NB4 (cell line): Measurements from ENCODE around the gene CST9.
A peak's percentile ranks its signal among the peaks of the same experiment; 100 is the strongest.
"Not testable (repeated sequence)": the region's sequence is repeated elsewhere in the genome, so short reads cannot be mapped to it uniquely, and the experiment has no call there.

ENCODE experiments used
- DNase-seq: peaks from one replicate; pipeline ENCODE4 v3.0.0; 2010; ENCODE audit warnings: low read depth
- H3K4me3 ChIP-seq: one replicate; pipeline ENCODE4 v1.5.1; 2011; ENCODE audit warnings: mild to moderate bottlenecking, low read depth, low read length, moderate library complexity
- CTCF ChIP-seq: IDR thresholded peaks from one replicate; pipeline ENCODE4 v1.5.1; 2012; ENCODE audit warnings: low read depth, low read length
- MYC ChIP-seq: IDR thresholded peaks from 2 replicates; pipeline ENCODE4 v1.6.1; 2011; ENCODE audit warnings: low read depth, low read length
- POLR2A ChIP-seq: IDR thresholded peaks from 2 replicates; pipeline ENCODE4 v1.6.1; 2011; ENCODE audit warnings: mild to moderate bottlenecking; ENCODE audit not compliant: insufficient read length; ENCODE audit errors: extremely low read depth
- TF ChIP-seq, protein P1 (sequence below): IDR thresholded peaks from 2 replicates; pipeline ENCODE4 v1.6.1; 2011; ENCODE audit warnings: low read depth, low read length

The CST9 gene

DNA sequence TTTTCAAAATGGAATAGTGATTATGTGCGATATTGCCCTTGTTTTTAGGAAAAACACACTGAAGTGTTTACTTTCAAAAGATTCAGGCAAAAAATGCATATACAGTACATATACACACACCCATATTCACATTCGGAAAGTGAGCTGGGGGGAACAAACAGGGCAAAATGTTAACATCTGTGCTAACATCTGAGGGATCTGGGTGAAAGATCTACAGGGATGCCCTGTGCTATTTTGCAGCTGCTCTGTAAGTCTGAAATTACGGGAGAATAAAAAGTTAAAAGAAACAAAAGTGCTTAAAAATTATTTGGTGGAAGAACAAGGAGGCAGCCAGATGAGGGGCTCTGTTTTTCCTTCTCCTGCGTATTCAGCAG, 31.2 kb upstream of the CST9 start:
- no peak for DNase-seq
- H3K4me3 ChIP-seq: peak overlapping the region; percentile 59
- TF ChIP-seq, protein P1, sequence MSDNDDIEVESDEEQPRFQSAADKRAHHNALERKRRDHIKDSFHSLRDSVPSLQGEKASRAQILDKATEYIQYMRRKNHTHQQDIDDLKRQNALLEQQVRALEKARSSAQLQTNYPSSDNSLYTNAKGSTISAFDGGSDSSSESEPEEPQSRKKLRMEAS: no peak
- no peak for TF ChIP-seq CTCF
- TF ChIP-seq MYC: no peak
- TF ChIP-seq POLR2A: no peak

GRCh38 chr20:23636182-23636907, 30.6 kb upstream of the CST9 start:
- DNase-seq: no peak
- H3K4me3 ChIP-seq: peak overlapping the region; percentile 59
- TF ChIP-seq MYC: no peak
- TF ChIP-seq, protein P1: no peak
- no peak for TF ChIP-seq POLR2A

GRCh38 chr20:23635768-23636090, 30.0 kb upstream of the CST9 start:
- DNase-seq, H3K4me3 ChIP-seq: not testable (repeated sequence)

DNA sequence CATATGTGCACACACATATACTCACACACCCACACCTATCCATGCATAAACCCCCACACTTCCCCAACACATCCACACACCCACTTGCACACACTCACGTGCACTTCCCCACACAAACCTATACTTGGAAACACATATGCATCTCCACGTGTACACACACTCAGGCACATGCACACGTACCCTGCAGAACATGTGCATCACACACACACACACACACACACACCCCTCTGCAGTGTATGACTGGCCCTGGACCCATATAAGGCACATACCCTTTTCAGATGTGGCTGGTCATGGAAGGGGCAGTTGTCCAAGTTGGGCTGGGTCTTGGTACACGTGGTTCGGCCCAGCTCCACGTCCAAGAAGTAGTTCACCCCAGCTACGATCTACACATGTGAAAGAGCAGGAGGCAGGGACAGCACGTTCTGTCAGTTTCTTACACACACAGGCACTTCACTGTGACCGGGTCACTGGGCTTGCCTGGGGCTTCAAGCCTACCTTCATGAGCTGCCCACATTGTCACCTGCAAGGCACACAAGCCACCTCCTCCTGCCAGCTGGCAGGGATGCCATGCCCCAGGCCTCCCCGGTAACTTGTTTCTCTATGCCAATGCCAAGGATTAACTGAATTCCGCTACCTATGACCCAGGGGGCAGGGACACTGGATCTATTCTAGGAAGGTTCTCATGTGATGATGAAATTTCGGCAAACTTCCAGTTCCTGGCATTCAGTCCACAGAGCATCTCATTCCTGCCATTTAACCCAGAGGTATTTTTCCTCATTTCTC, 29.5 kb upstream of the CST9 start:
- no peak overlapping the region for H3K4me3 ChIP-seq
- TF ChIP-seq, protein P1: no peak
- no peak for TF ChIP-seq MYC
- no peak for TF ChIP-seq POLR2A
- TF ChIP-seq CTCF: no peak
- DNase-seq: no peak

GRCh38 chr20:23634044-23634801, 28.5 kb upstream of the CST9 start:
- TF ChIP-seq, protein P1: no peak
- TF ChIP-seq POLR2A: no peak
- TF ChIP-seq MYC: no peak
- no peak for TF ChIP-seq CTCF
- H3K4me3 ChIP-seq: no peak overlapping the region
- no peak for DNase-seq

DNA sequence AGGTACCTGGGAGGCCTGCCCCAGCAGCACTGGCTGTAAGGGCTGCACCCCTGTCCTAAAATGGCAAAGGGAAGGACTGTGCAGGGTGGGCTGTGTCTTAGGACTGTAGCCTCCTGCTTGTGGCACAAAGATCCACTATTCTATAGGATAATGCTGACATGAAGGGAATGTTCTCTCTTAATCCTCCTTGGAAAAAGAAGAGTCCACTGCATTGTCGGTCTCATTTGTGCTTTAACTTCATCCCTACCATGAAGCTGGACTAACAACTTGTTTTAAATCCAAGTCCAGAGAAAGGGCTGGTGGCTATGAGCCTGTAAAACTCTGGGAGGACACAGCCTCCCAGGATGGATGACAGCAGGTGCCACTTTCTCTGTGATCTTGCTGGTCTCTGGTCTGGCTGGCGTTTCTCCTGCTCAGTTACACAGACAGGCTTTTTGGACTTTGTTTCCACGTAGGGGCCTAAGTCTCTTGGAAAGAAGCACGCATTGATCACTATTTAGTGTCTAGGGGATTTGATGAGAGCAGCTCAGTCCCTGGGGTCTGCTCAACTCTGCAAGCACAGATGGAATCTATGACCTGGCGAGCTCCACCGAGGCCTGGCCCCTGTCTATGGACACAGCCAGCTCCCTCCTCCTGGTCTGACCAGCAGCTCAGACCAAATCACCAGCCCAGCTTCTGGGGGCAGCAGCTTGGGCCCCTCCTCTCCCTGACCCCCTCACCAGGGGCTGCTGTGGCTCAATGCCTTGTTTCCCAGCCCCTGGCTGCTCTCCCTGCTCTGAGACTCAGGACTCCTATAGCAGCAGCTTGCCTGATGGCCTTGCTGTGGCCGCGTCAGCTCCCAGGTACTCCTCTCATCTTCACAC, 27.2 kb upstream of the CST9 start:
- no peak for DNase-seq
- no peak for TF ChIP-seq POLR2A
- no peak for TF ChIP-seq MYC
- TF ChIP-seq CTCF: no peak
- TF ChIP-seq, protein P1: no peak
- H3K4me3 ChIP-seq: no peak overlapping the region
